GM11168 (cell line): ENCODE results near the gene PPP1R14D.

Experiments
- in situ Hi-C: fragments of 300-500 bp; cut with MboI; formaldehyde crosslinking; loops from one replicate; pipeline ENCODE4 v1.12.0; 2022; ENCODE audit warnings: low sequenced_read_pairs; ENCODE audit not compliant: unreplicated experiment

PPP1R14D gene

DNA sequence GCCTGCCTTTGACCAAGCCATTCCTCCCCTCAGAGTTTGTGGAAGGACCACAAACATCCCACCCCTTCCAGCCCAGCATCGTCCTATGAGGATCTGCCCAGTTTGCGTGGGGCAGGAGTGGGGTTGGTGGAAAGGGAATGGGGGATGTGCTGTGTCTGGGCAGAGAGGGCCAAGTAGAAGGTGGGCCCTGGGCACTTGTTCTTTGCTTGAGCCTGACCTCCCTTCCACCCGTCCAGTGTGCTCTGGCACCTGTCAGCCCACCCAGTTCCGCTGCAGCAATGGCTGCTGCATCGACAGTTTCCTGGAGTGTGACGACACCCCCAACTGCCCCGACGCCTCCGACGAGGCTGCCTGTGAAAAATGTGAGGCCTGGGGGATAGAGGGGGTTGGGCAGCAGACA is 25.7 kb upstream of the PPP1R14D start:
- in situ Hi-C loops = no loop called here

DNA sequence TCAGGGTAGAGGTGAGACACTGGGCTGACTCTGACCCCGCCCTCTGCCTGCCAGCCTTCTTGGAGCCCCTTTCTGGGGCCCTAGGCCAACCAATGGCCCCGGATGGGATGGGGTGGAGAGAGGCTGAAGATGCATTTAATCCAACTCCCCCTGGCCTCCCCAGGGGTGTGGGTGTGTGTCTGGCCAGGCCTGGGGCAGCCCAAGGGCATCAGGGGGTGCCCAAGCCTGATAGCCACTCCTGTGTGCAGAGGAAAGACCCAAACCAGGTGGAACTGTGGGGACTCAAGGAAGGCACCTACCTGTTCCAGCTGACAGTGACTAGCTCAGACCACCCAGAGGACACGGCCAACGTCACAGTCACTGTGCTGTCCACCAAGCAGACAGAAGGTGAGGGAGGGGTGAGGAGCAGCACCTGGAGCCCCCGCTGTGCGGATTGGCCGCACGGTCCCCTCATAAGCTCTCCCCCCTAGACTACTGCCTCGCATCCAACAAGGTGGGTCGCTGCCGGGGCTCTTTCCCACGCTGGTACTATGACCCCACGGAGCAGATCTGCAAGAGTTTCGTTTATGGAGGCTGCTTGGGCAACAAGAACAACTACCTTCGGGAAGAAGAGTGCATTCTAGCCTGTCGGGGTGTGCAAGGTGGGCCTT is 24.9 kb upstream of the PPP1R14D start:
- in situ Hi-C loops = no loop called here

DNA sequence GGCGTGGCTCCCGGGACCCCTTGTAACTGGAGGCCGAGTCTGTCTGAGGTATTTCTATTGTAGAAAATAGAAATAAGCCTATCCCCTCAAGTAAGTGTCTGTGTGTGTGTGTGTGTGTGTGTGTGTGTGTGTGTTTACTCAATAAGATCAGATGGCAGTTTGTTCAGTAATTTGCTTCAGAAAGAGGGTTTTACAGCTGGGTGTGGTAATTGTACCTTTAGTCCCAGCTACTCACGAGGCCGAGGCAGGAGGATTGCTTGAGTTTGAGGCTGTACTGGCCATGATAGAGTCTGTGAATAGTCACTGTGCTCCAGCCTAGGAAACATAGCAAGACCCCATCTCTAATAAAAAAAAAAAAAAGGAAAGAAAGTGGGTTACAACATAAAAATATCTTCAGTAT is 24.0 kb upstream of the PPP1R14D start:
- in situ Hi-C loops = no loop called here

DNA sequence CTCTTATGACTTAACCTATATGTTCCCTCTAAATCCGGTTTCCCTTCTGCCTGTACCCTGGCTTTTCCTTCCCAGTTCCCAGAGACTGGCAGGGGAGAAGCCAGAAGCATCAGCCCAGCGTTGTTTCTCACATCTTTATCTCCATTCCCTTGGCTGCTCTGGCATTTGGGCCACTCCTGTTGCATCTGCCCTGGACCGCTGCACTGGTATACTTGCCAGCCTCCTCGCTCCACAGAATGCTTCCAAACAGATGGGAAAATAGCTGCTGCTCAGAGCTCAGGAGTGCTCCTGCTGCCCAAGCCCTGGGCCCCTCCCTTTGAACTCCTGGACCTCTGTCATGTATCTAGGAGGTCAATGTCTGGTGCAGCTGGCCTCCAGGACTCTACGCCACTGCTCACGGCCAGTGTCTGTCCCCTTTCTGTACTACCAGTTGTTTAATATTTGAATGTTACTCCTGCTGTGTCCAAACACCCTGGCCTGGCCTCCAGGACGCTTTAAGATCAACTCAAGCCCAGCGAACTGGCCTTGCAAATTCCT is 22.1 kb upstream of the PPP1R14D start:
- in situ Hi-C loops = no loop called here

DNA sequence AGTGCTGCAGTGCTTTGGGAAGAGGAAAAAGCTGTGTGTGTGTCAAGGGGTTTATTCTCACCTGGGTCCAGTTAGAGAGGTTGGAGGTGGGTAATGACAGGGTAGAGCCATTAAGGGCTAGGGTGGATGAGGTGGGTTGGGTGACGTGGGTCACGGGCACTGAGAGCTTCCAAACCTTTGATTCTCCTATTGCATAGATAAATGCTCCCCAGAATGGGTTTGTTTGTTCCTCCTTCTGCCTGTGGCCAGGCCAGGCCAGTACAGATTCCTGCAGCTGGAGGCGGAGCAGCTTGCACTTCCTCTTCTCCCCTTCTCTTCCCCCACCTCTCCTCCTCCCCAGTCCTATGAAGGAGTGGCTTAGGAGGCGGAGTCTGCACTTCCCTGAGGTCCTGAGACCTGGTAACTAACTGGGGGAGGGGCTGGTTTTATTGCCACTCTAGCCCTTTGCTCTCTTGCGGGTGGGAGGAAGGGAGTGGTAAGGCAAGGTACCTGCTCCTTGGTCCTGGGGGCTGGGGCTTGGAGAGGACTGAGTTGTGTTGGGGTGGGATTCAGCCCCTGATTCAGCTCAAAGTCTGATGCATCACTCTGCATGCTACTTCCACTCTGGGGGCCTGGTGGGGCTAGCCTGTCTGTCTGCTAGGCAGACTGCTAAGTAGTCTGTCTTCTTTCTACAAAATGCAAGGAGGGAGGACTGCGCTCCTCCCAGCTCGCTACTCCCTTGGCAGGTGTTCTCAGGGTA is 18.9 kb upstream of the PPP1R14D start:
- in situ Hi-C loops = no loop called here

DNA sequence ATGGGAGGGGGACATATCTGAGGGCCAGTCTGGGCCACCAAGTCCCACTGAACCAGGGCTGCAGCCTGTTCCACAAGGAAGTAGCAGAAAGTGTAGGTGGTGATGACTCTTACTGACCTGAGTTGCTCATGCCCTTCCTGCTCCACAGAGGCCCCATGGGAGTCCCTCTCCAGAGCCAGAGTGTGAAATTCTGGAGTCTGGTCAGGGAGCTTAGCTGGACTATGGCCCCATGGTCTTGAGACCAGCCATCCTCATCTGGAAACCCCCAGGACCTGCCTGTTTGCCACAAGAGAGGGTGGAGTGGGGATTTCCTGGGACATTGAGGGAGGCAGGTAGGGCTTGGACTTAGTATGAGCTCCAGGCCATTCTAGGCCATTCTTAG is 18.3 kb upstream of the PPP1R14D start:
- in situ Hi-C loops = no loop called here

DNA sequence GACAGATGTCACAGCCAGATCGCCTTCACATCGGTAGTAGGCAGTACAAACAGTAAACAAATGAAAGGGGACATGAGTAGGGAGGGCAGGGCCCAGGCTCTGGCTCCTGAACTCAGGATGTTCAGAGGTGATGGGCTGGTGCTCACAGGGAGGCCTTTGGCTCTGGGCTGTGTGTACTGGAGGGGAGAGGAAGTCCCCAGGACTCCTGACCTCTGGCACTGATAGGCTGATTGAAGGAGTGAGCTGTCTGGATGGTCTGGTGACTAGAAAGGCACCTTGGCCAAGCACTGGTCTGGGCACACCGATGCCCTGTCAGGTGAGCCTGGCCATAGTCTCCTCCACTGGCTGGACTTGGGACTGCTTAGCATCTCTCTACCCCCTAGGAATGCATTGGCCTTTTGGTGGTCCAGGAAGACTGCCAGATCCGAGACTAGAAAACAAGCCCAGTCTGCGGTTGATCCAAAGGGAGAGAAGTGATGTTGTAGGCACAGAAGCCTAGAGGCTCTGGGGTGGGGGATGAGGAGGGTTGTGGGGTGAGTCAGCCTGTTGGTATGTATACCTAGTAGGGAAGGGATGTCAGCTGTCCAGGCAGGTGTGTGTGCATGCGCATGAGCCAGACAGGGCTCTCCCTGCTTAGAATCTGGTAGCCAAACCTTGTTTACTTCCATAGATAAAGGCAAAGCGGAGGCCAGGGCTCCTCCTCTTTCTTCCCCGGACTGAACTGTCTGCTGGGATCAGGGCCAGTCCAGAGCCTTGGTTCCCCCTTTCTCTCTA is 17.2 kb upstream of the PPP1R14D start:
- in situ Hi-C loops = no loop called here

DNA sequence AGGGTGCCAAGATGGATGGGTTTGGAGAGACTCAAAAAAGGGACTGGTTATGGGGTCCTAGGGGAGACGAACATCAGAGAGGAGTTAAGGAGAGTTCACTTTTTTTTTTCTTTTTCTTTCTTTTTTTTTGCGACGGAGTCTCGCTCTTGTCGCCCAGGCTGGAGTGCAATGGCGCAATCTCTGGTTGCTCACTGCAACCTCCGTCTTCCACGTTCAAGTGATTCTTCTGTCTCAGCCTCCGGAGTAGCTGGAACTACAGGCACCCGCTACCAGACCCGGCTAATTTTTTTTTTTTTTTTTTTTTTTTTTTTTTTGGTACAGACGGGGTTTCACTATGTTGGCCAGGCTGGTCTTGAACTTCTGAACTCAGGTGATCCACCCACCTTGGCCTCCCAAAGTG is 16.5 kb upstream of the PPP1R14D start:
- in situ Hi-C loops = no loop called here

DNA sequence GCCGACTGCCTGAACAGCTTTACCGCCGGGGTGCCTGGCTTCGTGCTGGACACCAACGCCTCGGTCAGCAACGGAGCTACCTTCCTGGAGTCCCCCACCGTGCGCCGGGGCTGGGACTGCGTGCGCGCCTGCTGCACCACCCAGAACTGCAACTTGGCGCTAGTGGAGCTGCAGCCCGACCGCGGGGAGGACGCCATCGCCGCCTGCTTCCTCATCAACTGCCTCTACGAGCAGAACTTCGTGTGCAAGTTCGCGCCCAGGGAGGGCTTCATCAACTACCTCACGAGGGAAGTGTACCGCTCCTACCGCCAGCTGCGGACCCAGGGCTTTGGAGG is 16.2 kb upstream of the PPP1R14D start:
- in situ Hi-C loops = no loop called here

DNA sequence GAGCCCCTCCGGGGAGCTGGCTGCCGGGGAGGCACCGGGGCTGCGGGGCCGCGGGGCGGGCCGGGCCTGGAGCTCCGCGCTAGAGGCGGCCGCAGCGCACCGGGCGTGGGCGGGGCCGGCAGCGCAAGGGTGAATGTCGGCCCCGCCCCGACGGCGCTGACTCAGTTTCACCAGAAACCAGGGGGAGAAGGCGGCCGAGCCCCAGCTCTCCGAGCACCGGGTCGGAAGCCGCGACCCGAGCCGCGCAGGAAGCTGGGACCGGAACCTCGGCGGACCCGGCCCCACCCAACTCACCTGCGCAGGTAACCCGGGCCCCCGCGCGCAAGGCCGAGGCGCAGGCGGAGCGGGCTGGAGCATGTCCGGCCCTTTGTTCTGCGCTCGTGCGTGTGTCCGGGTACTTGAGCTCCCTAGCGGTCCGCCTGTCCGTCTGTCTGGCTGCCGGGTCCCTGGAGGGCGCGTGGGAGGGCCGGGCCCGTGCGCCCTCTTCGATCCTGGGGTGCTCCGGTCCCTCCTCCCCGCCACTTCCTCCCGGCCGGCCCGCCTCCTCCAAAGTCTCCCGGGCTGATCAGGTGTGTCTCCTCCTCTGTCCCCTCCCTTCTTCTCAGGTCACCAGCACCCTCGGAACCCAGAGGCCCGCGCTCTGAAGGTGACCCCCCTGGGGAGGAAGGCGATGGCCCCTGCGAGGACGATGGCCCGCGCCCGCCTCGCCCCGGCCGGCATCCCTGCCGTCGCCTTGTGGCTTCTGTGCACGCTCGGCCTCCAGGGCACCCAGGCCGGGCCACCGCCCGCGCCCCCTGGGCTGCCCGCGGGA is 15.6 kb upstream of the PPP1R14D start, which contains the start of gene SPINT1:
Gene SPINT1 (plus strand): TSS at position 164 of the 811 bp plus-strand sequence. CDS start 507 bp downstream, at position 671.
- in situ Hi-C loops = no loop called here

DNA sequence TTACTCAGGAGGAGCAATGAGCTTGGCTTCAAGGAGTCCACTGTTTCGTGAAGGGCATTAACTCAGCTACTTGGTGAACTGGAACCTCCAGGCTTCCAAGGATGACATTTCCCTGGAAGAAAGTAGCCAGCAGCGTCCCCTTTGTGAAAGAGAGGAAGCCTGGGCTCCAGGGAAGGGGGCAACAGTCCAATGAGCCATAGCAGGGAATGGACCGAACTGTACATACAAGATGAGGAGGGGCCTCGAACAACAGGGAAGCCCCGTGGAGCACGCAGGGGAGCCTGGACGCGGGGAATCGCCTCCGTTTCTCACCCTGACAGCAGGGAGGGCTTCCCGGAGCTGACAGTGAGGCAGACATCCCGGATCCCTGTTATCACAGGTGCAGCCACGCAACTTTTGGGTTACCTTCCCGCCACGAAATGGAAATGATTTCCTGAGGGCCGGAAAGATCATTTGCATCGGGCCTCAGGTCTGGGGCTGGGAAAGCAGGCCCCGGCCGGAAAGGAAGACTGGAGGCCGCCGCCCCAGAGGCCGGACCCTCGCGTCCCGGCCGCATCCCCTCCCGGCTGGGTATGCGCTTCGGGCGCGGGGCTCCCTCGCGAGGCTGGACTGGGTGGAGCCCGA is 14.9 kb upstream of the PPP1R14D start:
- in situ Hi-C loops = no loop called here

DNA sequence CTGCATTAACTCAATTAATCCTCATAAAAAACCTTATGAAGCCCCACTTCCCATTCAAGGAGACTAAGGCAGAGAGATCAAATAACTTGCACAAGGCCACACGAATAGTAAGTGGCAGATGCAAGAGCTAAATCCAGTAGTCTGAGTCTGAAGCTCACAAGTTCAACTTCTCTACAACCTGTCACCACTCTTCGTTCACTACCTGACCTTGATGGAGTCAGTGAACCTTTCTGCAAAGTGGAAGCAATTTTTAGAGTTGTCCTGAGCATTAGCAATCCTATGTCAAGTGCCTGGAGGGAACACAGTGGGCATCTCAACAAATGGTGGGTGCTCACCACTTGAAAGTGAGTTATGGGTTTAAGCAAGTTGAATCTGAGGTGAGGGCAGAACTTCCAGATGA is 13.2 kb upstream of the PPP1R14D start:
- in situ Hi-C loops = no loop called here

DNA sequence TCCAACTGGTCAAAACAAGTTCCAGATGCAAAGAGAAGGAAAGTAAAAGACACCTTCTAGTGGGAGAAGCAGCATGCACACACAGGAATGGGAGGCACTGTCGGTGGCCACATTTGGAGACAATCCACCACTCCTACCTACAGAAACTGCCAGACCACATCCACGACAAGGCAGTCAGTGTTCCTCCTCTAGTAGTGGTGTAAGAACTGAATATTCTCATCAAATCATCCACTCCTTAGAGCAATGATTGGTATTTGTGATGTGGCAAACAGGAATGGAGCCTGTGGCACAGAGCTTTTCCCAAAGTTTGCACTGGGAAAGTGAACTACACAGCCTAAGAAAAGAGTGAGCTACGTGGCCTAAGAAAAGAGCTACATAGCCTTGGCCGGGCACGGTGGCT is 10.2 kb upstream of the PPP1R14D start:
- in situ Hi-C loops = no loop called here

DNA sequence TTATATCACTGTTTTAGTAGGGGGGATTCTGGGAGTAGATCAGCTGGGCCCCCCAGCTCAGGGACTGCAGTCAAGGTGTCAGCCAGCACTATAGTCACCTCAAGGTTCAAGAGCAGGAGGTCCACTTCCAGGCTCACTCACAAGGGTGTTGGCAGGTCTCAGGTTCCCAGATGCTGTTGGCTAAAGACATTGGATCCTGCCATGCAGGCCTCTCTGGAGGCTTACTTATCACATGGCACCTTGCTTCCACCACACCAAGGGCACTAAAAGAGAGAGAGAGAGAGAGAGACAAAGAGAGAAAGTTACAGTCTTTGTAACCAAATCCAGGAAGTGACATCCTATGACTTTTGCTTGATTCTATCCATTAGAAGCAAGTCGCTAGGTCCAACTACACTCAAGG is 7.5 kb upstream of the PPP1R14D start:
- in situ Hi-C loops = no loop called here

DNA sequence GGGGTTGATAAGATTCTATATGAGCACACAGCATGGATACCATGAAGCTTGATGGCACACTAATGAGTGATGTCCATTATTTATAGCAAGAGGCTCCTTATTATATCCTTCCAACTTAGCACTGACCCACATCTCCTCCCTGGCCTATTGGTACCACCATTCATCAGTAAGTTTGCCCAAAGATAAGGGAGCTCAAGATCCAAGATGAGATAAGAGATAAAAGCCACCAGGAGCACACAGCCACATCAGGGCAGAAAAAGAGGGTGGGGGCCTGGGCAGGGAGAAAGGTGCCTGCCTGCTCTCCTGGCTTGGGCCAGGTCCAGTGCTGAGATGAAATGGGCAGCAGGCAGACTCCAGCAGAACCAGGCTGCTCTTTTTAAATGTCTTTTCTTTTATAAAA is 4.4 kb upstream of the PPP1R14D start:
- in situ Hi-C loops = no loop called here

DNA sequence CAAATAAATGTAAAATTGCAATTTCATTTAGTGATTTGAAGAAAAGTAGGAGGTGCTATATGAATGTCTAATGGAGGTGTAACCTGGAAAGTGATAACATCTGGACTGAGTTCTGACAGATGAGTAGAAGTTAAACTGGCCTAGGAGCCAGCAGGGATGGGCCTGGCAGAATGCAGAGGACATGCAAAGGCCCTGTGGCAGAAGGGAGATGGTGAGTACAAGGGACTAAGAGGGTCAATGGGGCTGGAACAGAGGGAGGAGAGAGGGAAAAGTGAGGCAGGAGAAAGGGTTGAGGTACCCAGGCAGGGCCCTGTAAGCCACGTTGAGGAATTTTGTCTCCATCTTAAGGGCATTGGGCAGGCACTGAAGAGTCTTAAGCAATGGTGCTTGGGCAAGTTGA is 3.4 kb upstream of the PPP1R14D start:
- in situ Hi-C loops = no loop called here

DNA sequence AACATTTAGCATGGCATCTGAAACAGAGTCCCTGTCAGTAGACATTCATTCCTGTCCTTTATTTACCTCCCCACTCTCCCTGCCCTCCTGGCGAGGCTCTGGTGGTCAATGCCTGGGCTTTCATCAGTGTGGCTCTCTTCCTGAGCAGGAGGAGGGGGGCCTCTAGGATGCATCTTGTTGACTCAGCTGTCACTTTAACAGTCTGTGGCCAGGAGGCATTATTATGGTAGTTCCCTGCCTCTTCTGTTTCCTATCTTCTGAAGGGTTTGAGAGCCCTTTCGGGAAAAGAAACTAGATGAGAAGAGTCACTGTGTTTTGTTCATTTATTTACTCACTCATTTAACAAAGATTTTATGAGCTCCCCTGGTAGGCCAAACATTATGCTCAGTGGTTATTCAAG is 2.4 kb upstream of the PPP1R14D start:
- in situ Hi-C loops = no loop called here

DNA sequence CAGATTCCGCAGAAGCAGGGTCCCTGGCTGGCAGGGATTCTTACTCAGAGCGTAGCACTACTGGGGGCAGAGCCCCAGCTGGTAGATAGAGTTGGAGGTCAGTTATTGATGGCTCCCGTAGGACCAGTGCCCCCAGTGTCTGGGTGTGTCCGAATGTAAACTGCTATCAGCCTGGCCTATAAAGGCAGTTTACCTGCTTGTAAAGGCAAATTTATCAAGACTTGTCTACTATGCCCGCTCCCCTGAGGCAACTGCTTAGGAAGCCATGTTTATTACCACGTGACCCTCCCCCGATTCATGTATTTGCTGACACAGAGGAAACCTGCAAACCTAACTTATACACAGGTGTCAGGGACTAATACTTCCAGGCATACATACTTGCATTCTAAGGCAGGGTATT is 607 bp upstream of the PPP1R14D start:
- in situ Hi-C loops = no loop called here

DNA sequence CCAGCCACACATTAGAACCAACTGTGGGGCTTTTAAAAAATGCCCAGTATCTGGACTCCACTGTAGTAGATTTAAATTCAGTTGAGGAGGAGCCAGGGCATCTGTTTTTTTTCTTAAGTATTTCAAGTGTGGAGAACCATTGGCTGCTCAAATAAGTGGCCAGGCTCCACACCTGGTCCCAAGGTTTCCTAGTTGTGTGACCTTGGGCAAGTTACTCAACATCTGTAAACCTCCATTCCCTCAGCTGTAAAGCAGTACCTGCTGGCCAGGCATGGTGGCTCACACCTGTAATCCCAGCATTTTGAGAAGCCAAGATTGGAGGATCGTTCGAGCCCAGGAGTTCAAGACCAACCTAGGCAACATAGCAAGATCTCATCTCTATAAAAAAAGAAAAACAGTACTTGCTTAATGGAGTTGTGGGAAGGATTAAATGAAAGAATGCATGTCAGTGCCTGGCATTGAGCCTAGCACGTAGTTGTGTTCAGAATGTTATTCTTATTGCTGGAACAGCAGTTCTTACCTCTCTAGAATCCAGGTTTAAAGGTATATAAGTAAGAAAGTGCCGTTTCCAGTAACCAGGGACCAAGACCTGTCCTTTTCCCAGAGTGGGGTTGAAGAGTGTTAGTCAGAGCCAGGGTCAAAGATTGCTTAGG is 2.0 kb downstream of the PPP1R14D start:
- in situ Hi-C loops = no loop called here
